NCI-H446 (cell line): ENCODE results near the gene HAPLN2.
"Not testable (repeated sequence)": the region's sequence is repeated elsewhere in the genome, so short reads cannot be mapped to it uniquely, and the experiment has no call there.

Experiments used
- DNase-seq, 2 experiments: peaks; one replicate each; lab custom pipeline; 2025; lab: John Stamatoyannopoulos, UW

Gene HAPLN2

DNA sequence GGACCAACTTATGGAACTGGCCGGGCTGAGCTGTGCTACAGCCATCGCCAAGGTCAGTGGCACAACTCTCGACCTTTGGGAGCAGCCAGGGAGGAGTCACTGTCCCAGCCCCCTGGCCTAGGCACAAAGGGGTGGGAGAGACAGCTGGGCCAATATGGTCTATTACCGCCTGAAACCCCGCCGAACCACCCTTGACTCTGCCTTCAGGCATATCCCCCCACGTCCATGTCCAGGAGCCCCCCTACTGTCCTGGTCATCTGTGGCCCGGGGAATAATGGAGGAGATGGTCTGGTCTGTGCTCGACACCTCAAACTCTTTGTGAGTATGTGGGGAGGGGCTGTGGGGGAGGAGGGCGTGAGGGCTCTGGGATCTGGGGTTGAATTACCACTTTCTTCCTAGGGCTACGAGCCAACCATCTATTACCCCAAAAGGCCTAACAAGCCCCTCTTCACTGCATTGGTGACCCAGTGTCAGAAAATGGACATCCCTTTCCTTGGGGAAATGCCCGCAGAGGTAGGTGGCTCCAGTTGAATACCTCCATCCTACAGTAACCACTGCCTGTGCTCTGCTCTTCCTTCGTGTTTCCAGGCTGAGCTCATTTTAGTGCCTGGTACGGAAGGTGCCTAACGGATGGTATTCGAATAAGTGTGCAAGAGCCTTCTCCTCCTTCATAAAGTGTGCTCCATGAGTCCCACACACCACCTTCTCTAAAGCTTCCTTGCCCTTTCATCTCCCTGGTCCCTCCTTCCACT is 26.9 kb upstream of the HAPLN2 start:
- no peak for DNase-seq

DNA sequence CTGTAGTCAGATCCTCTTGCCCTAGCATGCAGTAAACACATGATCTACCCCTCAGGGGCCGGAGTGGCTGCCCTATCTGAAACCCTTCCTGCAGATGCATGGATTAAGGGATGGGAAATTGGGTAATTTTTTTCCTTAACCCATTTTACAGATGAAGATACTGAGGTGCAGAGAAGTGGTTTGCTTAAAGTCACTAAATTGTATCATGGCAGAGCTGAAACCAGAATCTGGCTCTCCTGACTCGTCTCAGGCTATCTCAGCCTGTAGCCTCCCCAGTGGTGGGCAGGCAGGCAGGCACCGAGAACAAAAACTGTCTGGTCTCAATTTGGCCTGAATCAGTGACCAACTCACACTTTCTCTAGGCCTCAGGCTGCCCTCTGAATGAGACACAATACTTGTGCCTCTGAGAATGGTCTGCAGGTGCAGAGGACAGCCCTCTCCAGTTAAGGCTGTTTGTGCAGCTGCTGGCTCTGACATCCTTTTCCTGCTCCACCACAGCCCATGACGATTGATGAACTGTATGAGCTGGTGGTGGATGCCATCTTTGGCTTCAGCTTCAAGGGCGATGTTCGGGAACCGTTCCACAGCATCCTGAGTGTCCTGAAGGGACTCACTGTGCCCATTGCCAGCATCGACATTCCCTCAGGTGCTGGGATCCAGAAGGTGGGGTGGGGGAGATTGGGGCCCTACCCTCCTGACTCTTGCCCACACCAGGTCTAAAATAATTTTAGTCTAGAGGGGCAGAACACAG is 26.1 kb upstream of the HAPLN2 start:
- DNase-seq = no peak

GRCh38 chr1:156593661-156593989 is 25.6 kb upstream of the HAPLN2 start:
- no peak for DNase-seq

DNA sequence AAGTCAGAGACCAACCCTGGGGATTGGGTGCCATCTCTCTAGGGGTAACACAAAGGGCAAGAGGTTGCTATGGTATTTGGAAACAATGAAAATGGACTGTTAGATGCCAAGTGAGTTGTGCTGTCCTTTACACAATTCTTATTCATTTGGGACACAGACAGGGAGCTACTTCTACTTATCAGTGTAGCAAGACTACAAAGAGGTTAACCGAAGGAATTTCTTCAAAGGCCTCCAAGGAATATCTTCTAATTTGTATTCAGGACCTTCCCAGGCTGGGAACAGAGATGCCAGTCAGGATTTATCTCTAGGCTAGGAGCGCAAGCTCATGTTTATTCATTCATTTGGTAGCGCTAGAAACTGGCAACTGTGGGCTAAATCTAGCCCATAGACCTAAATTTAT is 25.0 kb upstream of the HAPLN2 start:
- DNase-seq = no peak

DNA sequence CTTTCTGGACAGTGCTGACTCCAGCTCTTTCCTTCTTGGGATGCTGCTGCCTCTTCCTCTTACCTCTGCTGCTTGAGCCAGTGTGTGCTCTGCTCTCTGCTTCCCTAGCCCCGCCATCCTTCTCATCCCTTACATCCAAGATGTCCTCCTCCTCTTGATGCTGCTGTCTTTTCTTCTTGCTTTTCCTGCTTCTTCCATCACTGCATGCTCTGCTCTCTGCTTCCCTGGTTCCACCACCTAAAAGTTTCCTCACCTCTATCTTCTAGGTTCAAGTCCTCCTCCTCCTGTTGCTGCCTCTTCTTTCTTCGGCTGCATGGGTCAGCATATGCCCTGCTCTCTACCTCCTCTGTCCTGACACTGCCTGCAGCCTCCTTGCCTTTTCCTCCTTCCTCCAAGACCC is 24.2 kb upstream of the HAPLN2 start:
- DNase-seq = no peak

GRCh38 chr1:156596426-156596825 is 22.8 kb upstream of the HAPLN2 start:
- no peak for DNase-seq

DNA sequence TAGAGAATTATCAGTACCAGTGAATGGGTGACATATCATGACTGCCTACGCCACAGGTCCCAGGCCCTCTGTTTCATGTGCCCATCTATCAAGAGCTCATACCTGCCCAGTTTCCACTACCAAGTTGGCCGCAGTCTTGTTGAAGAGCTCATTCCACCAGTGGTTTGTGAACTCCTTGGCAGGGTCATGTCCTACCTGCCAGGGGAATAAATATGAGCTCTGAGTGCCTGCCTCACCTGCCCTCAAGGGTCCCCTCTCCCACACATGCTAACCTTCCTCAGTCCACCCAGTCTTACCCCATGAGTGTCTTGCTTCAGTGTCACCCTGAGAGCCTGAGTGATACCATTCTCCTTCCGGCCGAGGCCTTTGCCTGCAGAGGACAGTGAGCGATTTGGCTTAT is 21.1 kb upstream of the HAPLN2 start:
- no peak for DNase-seq

- DNase-seq = no peak
Measured at GRCh38 chr1:156598731-156599432, 20.3 kb upstream of the HAPLN2 start.

GRCh38 chr1:156599811-156600210 is 19.4 kb upstream of the HAPLN2 start:
- DNase-seq = no peak

DNA sequence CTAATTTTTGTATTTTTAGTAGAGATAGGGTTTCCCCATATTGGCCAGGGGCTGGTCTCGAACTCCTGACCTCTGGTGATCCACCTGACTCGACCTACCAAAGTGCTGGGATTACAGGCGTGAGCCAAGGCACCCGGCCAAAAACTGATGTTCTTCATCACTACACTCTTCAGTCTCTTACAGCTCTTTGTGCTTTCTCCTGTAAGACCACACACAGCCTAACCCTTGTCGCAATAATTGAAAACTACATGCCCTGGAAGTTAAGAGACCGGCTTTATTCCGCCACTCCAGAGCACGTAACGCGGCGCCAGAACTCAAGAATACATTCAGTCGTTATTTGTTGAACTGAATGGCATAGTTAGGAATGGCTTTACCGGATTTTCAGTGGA is 18.5 kb upstream of the HAPLN2 start:
- no peak for DNase-seq

GRCh38 chr1:156601122-156601830 is 17.9 kb upstream of the HAPLN2 start, which contains the start of gene GPATCH4:
Gene GPATCH4 (minus strand): TSS chr1:156601479.
- DNase-seq = peak; percentile 95 to 97

GRCh38 chr1:156601892-156602291 is 17.3 kb upstream of the HAPLN2 start:
- DNase-seq = no peak

DNA sequence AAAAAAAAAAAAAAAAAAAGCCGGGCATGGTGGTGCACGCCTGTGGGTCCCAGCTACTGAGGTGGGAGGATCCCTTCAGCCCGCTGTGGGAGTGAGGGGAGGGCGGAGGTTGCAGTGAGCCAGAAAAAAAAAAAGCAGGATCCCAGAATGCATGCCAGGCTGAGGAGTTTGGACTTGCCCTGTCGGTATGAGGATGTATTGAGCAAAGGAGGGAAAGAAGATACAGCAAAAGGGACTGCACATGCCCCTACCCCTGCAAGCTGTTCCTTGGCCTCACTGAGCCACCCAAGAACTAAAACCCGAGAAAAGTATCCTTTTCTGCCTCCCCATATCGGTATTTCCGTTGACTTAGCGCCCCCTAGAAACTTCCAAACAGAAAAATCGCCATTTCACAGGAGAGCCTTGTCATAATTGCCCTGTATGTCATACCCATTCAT is 16.6 kb upstream of the HAPLN2 start:
- DNase-seq = peak in 1 of 2 experiments; percentile 43

DNA sequence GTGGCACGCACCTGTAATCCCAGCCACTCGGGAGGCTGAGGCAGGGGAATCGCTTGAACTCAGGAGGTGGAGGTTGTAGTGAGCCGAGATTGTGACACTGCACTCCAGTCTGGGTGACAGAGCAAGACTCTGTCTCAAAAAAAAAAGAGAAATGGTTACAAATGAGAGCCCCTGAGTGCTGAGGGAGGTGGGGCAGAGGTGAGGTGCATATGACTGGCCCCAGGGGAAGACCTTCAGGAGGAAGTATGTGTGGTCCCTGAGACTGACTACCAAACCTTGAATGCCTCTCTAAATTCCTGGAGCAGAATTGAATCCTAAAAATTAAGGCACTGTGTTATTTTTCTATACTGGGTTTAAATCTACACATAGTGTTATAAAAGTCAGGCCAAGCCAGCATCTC is 11.9 kb upstream of the HAPLN2 start:
- DNase-seq = not testable (repeated sequence)

DNA sequence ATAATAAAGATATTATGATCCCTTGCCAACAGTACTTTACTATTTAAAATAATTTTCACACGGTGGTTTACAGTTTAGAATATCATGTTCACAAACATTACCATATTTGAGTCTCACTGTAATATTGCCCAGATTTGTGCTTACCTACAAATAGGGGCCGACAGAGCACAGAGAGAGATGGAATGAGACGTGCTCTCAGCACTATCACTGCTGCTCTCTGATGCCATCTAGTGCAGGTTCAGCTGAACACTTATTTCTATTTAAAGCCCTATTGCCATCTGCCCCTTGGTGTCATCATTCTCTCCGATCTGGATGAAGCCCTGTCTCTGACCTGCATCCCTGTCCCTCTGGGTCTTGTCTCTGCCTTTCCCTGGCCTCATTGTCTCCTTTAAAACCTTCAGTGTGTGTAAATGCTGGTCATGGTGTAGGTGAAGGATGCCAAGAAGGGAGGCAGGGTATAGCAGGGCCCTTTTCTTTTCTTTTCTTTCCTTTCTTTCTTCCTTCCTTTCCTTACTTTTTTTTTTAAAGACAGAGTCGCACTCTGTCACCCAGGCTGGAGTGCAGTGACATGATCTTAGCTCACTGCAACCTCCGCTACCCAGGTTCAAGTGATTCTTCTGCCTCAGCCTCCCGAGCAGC is 11.1 kb upstream of the HAPLN2 start:
- DNase-seq = peak; percentile 54 to 85

- peak in 1 of 2 experiments; percentile 31 for DNase-seq
Measured at GRCh38 chr1:156608981-156609380, 10.2 kb upstream of the HAPLN2 start.

GRCh38 chr1:156610072-156610471 is 9.1 kb upstream of the HAPLN2 start:
- DNase-seq = not testable (repeated sequence)

DNA sequence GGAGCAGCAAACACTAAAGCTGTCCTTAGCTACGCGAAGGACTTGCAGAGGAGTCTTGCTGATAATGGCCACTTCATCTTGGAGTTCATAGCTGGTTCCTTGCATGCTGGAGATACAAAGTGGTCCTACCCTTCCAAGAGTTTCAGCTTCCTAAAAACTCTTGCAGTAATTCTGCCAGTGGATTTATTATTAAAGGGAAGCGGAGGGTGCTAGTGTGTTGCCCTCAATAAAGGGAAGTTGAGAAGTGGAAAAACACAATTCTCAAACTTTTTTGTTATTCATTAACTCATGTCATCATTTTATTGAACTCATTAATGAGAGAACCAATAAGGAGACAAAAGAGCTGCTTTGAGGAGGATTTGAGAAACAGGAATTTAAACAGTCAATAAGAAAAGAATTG is 6.5 kb upstream of the HAPLN2 start:
- no peak for DNase-seq

DNA sequence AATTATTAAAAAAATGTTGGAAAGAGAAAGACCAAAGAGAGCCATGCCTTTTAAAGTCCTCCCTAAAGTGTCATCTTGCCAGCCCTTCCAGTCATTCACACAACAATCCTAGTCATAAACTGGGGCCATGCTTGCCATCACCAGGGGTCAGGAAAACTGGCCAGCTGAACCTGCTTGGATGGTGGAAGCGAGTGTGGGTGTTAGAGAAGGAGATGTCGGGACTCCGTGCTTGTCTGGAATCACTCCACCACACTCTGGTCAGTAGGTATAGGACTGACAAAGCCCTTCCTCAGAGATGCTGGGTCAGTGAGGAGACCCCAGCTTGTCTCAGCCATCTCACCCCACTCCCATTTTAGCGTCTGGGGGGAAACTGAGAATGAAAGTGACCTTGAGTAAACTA is 3.3 kb upstream of the HAPLN2 start:
- no peak for DNase-seq

DNA sequence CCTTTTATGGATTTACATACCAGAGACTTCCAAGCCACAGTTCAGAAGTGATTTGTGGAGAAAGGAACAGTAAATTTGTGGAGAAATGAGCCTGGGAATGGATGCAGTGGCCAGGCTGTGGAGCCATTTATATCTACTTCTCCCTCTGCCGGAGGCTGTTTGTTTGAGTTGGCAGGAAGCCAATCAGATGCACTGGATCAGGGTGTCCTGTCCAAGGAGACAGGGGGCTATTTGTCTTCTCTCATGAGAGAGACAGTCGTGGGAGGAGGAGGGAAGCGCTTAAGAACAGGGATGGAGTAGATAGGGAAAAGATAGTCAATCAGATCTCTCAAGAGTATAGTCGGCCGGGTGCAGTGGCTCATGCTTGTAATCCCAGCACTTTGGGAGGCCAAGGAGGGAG is 2.8 kb upstream of the HAPLN2 start:
- peak in 1 of 2 experiments; percentile 29 for DNase-seq

DNA sequence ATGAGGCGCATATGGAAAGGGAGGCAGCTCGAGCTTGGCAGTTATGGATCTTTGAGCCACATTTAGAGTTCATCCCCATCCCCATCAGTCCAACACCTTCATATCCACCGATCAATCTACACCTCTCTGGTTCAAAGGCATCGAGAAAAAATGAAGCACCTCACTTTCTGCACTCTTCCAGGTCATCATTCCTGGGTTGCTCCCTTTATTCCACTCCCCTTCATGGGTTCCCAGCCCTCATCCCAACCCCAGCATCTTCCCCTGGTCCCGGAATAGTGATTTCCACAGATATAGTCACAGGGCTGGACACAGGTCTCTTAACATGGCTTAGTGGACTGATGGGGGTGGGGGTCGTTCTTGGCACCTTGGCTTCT is 354 bp downstream of the HAPLN2 start:
- no peak for DNase-seq
